HG03565 (cell line): Measurements from ENCODE around the gene MACROH2A1.

Experiments used
- ATAC-seq: cut with Tn5 transposase; IDR thresholded peaks from one replicate; pipeline ENCODE4 v1.9.1; 2021; ENCODE audit warnings: mild to moderate bottlenecking, moderate library complexity; ENCODE audit not compliant: unreplicated experiment

MACROH2A1 gene

GRCh38 chr5:135398160-135398854 lies 724 bp downstream of the MACROH2A1 start:
- ATAC-seq: peak; percentile 18

GRCh38 chr5:135397084-135397483 lies 1.9 kb downstream of the MACROH2A1 start:
- no peak for ATAC-seq

- no peak for ATAC-seq
Observed at GRCh38 chr5:135396459-135397055, 2.5 kb downstream of the MACROH2A1 start.

- ATAC-seq: no peak
Observed at GRCh38 chr5:135395866-135396265, 3.2 kb downstream of the MACROH2A1 start.

GRCh38 chr5:135395451-135395850 lies 3.6 kb downstream of the MACROH2A1 start:
- ATAC-seq: no peak

- ATAC-seq: no peak
Observed at GRCh38 chr5:135394095-135394494, 4.9 kb downstream of the MACROH2A1 start.

- no peak for ATAC-seq
Observed at GRCh38 chr5:135393691-135394090, 5.3 kb downstream of the MACROH2A1 start.

GRCh38 chr5:135393229-135393628 lies 5.8 kb downstream of the MACROH2A1 start:
- no peak for ATAC-seq

GRCh38 chr5:135392256-135392655 lies 6.8 kb downstream of the MACROH2A1 start:
- no peak for ATAC-seq

- ATAC-seq: no peak
Observed at GRCh38 chr5:135391869-135392255, 7.2 kb downstream of the MACROH2A1 start.

GRCh38 chr5:135391116-135391868 lies 7.7 kb downstream of the MACROH2A1 start:
- no peak for ATAC-seq

- ATAC-seq: no peak
Observed at GRCh38 chr5:135388860-135389435, 10.1 kb downstream of the MACROH2A1 start.

GRCh38 chr5:135387629-135387960 lies 11.4 kb downstream of the MACROH2A1 start:
- no peak for ATAC-seq

- no peak for ATAC-seq
Observed at GRCh38 chr5:135386886-135387628, 12.0 kb downstream of the MACROH2A1 start.

GRCh38 chr5:135386096-135386495 lies 12.9 kb downstream of the MACROH2A1 start:
- ATAC-seq: no peak

- no peak for ATAC-seq
Observed at GRCh38 chr5:135385576-135385975, 13.5 kb downstream of the MACROH2A1 start.

- no peak for ATAC-seq
Observed at GRCh38 chr5:135384898-135385297, 14.1 kb downstream of the MACROH2A1 start.

GRCh38 chr5:135383803-135384495 lies 15.1 kb downstream of the MACROH2A1 start:
- no peak for ATAC-seq

GRCh38 chr5:135382981-135383380 lies 16.1 kb downstream of the MACROH2A1 start:
- no peak for ATAC-seq

- no peak for ATAC-seq
Observed at GRCh38 chr5:135382106-135382790, 16.8 kb downstream of the MACROH2A1 start.
